ENCODE results near the gene ANKRD33B. TPM values are rescaled to one million over a fixed set of nuclear protein-coding genes. Genes with fewer than 3 reads are reported as not detected.
"Not testable (repeated sequence)": the region's sequence is repeated elsewhere in the genome, so short reads cannot be mapped to it uniquely, and the experiment has no call there.

The ANKRD33B gene
- total RNA-seq, 1 donor from 2014 or later = 4.0 TPM

DNA sequence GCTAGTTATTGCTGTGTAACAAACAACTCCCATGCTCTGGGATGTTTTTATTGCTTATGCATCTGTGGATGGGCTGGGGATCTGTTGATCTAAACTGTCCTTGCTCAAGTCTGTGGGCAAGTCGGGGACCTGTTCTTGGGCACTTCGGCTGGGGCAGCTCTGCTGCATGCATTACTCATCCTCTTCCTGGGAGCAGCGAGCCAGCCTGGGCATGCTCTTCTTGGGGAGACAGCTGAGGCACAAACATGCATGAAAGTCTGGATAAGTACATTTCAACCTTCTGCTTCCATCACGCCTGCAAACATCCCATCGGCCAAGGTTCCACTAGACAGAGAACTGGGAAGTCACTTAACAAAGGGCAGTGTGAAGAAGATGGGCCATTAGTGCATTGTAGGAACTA lies 66.3 kb downstream of the ANKRD33B start:
- no peak for DNase-seq (ENCODE audit: low spot score)
- no peaks in the 10 kb centered on the region for H3K9me3 Mint-ChIP-seq (ENCODE audit: low read depth)
- peaks cover 16% of the 10 kb centered on the region for H3K4me1 Mint-ChIP-seq (ENCODE audit: low read depth)
- H3K4me3 Mint-ChIP-seq (ENCODE audit: unreplicated experiment) = no peak overlapping the region
- H3K27me3 Mint-ChIP-seq (ENCODE audit: low read depth) = peaks cover 3% of the 10 kb centered on the region
- no peak overlapping the region for H3K27ac Mint-ChIP-seq (ENCODE audit: unreplicated experiment)
- no peak for TF ChIP-seq CTCF (IDR thresholded peaks at IDR 0.05)
- H3K36me3 Mint-ChIP-seq (ENCODE audit: low read depth) = peaks cover 4% of the 10 kb centered on the region

DNA sequence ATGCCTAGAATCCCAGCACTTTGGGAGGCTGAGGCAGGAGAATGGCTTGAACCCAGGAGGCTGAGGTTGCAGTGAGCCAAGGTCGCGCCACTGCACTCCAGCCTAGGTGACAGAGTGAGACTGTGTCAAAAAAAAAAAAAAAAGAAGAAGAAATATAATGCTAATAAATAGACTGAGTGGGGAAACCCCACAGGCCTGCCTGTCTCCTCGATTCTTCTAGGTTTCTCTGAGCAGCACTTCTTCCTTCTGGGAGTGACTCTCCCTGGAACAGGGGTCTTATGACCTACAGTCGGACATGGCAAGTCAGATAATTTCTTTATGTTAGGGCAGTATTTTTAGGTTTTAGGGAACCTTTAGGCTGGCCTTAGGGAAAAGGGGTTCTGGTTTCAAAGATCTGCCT lies 66.9 kb downstream of the ANKRD33B start:
- not testable (repeated sequence) for DNase-seq (ENCODE audit: low spot score); H3K27ac Mint-ChIP-seq (ENCODE audit: unreplicated experiment)
- H3K4me1 Mint-ChIP-seq (ENCODE audit: low read depth) = peaks cover 16% of the 10 kb centered on the region

GRCh38 chr5:10631316-10631996 lies 67.6 kb downstream of the ANKRD33B start:
- H3K4me1 Mint-ChIP-seq (ENCODE audit: low read depth) = peaks cover 16% of the 10 kb centered on the region
- H3K9me3 Mint-ChIP-seq (ENCODE audit: low read depth) = no peaks in the 10 kb centered on the region
- peaks cover 4% of the 10 kb centered on the region for H3K36me3 Mint-ChIP-seq (ENCODE audit: low read depth)
- H3K27ac Mint-ChIP-seq (ENCODE audit: unreplicated experiment) = no peak overlapping the region
- peaks cover 3% of the 10 kb centered on the region for H3K27me3 Mint-ChIP-seq (ENCODE audit: low read depth)
- no peak for TF ChIP-seq CTCF (IDR thresholded peaks at IDR 0.05)
- H3K4me3 Mint-ChIP-seq (ENCODE audit: unreplicated experiment) = no peak overlapping the region
- no peak for DNase-seq (ENCODE audit: low spot score)

More for the DNA sequence above, 66.9 kb downstream of the ANKRD33B start:
- H3K9me3 Mint-ChIP-seq (ENCODE audit: low read depth); H3K4me3 Mint-ChIP-seq (ENCODE audit: unreplicated experiment); H3K27me3 Mint-ChIP-seq (ENCODE audit: low read depth); H3K36me3 Mint-ChIP-seq (ENCODE audit: low read depth): not testable (repeated sequence)

DNA sequence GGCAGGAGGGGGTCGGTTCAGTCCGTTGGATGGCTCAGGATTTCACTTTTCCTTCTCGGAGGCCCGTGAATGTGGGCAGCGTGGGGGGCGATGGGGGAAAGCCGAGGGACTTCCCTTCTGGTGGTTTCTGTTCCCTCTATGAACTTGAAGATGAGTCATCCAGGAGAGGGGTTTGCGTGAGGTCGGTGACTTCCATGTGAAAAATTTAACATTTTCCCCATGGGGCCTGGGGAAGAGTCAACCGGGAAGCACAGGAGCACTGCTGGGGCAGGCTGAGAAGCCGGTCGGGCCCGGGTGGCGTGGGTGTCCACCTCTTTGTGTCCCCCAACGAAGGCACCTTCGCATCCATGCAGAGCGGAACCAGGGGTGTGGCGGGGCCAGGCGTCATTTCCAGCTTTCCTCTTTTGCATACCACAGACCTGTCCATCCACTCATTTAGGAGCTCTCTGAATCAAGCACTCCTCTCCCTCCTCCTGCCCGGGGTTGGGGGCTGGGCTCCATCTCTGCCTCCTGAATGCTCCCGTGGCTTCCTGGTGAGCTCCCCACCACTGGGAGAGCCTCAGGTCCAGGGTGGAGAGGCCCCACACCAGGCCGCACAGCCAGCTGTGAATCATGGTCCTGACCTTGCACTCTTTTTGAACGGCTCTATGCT lies 68.4 kb downstream of the ANKRD33B start:
- H3K9me3 Mint-ChIP-seq (ENCODE audit: low read depth) = no peaks in the 10 kb centered on the region
- H3K4me1 Mint-ChIP-seq (ENCODE audit: low read depth) = peaks cover 12% of the 10 kb centered on the region
- no peak overlapping the region for H3K4me3 Mint-ChIP-seq (ENCODE audit: unreplicated experiment)
- peaks cover 3% of the 10 kb centered on the region for H3K27me3 Mint-ChIP-seq (ENCODE audit: low read depth)
- peaks cover 4% of the 10 kb centered on the region for H3K36me3 Mint-ChIP-seq (ENCODE audit: low read depth)
- no peak overlapping the region for H3K27ac Mint-ChIP-seq (ENCODE audit: unreplicated experiment)
- DNase-seq (ENCODE audit: low spot score) = no peak
- no peak for TF ChIP-seq CTCF (IDR thresholded peaks at IDR 0.05)

GRCh38 chr5:10633271-10634049 lies 69.6 kb downstream of the ANKRD33B start:
- H3K4me1 Mint-ChIP-seq (ENCODE audit: low read depth) = peaks cover 4% of the 10 kb centered on the region
- H3K27me3 Mint-ChIP-seq (ENCODE audit: low read depth) = peaks cover 3% of the 10 kb centered on the region
- no peak for TF ChIP-seq CTCF (IDR thresholded peaks at IDR 0.05)
- no peak overlapping the region for H3K4me3 Mint-ChIP-seq (ENCODE audit: unreplicated experiment)
- H3K9me3 Mint-ChIP-seq (ENCODE audit: low read depth) = no peaks in the 10 kb centered on the region
- no peak overlapping the region for H3K27ac Mint-ChIP-seq (ENCODE audit: unreplicated experiment)
- peaks cover 4% of the 10 kb centered on the region for H3K36me3 Mint-ChIP-seq (ENCODE audit: low read depth)
- no peak for DNase-seq (ENCODE audit: low spot score)

Measured in chondrocyte (in vitro differentiated cells).